LoVo (cell line): ENCODE results near the gene CORO2B.
"Not testable (repeated sequence)": the region's sequence is repeated elsewhere in the genome, so short reads cannot be mapped to it uniquely, and the experiment has no call there.

Experiments
- DNase-seq: peaks from one replicate; pipeline ENCODE4 v3.0.0-alpha.2; 2016; ENCODE audit warnings: low spot score

CORO2B gene

GRCh38 chr15:68676926-68677325 lies 98.1 kb downstream of the CORO2B start:
- DNase-seq = no peak

GRCh38 chr15:68677996-68678395 lies 99.2 kb downstream of the CORO2B start:
- no peak for DNase-seq

GRCh38 chr15:68678746-68679145 lies 100.0 kb downstream of the CORO2B start:
- DNase-seq = no peak

GRCh38 chr15:68679161-68679560 lies 100.4 kb downstream of the CORO2B start:
- no peak for DNase-seq

GRCh38 chr15:68679961-68680371 lies 101.2 kb downstream of the CORO2B start:
- DNase-seq = no peak

- DNase-seq = not testable (repeated sequence)
Observed at GRCh38 chr15:68680756-68681155, 102.0 kb downstream of the CORO2B start.

- no peak for DNase-seq
Observed at GRCh38 chr15:68681836-68682235, 103.0 kb downstream of the CORO2B start.

- DNase-seq = no peak
Observed at GRCh38 chr15:68682330-68682729, 103.5 kb downstream of the CORO2B start.

- no peak for DNase-seq
Observed at GRCh38 chr15:68683026-68683425, 104.2 kb downstream of the CORO2B start.

- DNase-seq = no peak
Observed at GRCh38 chr15:68683551-68683950, 104.8 kb downstream of the CORO2B start.

- no peak for DNase-seq
Observed at GRCh38 chr15:68684476-68684875, 105.7 kb downstream of the CORO2B start.

GRCh38 chr15:68687136-68687735 lies 108.4 kb downstream of the CORO2B start:
- no peak for DNase-seq

- no peak for DNase-seq
Observed at GRCh38 chr15:68691705-68692104, 112.9 kb downstream of the CORO2B start.

GRCh38 chr15:68693071-68693470 lies 114.3 kb downstream of the CORO2B start:
- no peak for DNase-seq

- DNase-seq = no peak
Observed at GRCh38 chr15:68694111-68694510, 115.3 kb downstream of the CORO2B start.

- DNase-seq = no peak
Observed at GRCh38 chr15:68695061-68695595, 116.3 kb downstream of the CORO2B start.

- no peak for DNase-seq
Observed at GRCh38 chr15:68696414-68697363, 117.9 kb downstream of the CORO2B start.

GRCh38 chr15:68697711-68698690 lies 119.2 kb downstream of the CORO2B start:
- DNase-seq = no peak

GRCh38 chr15:68698708-68699107 lies 119.9 kb downstream of the CORO2B start:
- DNase-seq = no peak

GRCh38 chr15:68699124-68699880 lies 120.5 kb downstream of the CORO2B start:
- DNase-seq = no peak

- no peak for DNase-seq
Observed at GRCh38 chr15:68699881-68700454, 121.2 kb downstream of the CORO2B start.
